ENCODE measurements around the gene SMARCE1. TPM values are rescaled to one million over a fixed set of nuclear protein-coding genes. Genes with fewer than 3 reads are reported as not detected.

The SMARCE1 gene
- total RNA-seq, 4 donors from 2014 or later = 67.2 to 113 (median 95.1) TPM

GRCh38 chr17:40687106-40687505, 39.5 kb upstream of the SMARCE1 start:
- H3K27ac ChIP-seq = no peak overlapping the region
- WGBS, 2 donors = 81 to 85% methylated on average over 5 of the region's 5 CpGs
- no peaks in the 10 kb centered on the region for H3K9me3 ChIP-seq
- no peaks in the 10 kb centered on the region for H3K36me3 ChIP-seq
- no peak for DNase-seq (ENCODE audit: low spot score in 2 of 2)
- no peaks in the 10 kb centered on the region for H3K4me1 ChIP-seq
- TF ChIP-seq, protein P1, sequence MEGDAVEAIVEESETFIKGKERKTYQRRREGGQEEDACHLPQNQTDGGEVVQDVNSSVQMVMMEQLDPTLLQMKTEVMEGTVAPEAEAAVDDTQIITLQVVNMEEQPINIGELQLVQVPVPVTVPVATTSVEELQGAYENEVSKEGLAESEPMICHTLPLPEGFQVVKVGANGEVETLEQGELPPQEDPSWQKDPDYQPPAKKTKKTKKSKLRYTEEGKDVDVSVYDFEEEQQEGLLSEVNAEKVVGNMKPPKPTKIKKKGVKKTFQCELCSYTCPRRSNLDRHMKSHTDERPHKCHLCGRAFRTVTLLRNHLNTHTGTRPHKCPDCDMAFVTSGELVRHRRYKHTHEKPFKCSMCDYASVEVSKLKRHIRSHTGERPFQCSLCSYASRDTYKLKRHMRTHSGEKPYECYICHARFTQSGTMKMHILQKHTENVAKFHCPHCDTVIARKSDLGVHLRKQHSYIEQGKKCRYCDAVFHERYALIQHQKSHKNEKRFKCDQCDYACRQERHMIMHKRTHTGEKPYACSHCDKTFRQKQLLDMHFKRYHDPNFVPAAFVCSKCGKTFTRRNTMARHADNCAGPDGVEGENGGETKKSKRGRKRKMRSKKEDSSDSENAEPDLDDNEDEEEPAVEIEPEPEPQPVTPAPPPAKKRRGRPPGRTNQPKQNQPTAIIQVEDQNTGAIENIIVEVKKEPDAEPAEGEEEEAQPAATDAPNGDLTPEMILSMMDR (IDR thresholded peaks at IDR 0.05) = no peak
- no peak for TF ChIP-seq EP300 (IDR thresholded peaks at IDR 0.05)
- TF ChIP-seq POLR2A (IDR thresholded peaks at IDR 0.05) = no peak
- no peak overlapping the region for H3K4me3 ChIP-seq
- H3K27me3 ChIP-seq = no peaks in the 10 kb centered on the region

- Histone ChIP-seq H3K9me3 (no peaks in the 10 kb centered on the region), H3K36me3 (no peaks in the 10 kb centered on the region), H3K27me3 (no peaks in the 10 kb centered on the region), H3K4me1 (no peaks in the 10 kb centered on the region), H3K4me3 (no peak overlapping the region), H3K27ac (no peak overlapping the region)
- DNase-seq (ENCODE audit: low spot score in 2 of 2) = no peak
- 71 to 77% methylated on average over 4 of the region's 4 CpGs for WGBS, 2 donors
- TF ChIP-seq EP300 (IDR thresholded peaks at IDR 0.05) = no peak
- no peak for TF ChIP-seq POLR2A (IDR thresholded peaks at IDR 0.05)
- TF ChIP-seq, protein P1 (IDR thresholded peaks at IDR 0.05) = no peak
Observed at GRCh38 chr17:40686192-40686591, 38.6 kb upstream of the SMARCE1 start.

DNA sequence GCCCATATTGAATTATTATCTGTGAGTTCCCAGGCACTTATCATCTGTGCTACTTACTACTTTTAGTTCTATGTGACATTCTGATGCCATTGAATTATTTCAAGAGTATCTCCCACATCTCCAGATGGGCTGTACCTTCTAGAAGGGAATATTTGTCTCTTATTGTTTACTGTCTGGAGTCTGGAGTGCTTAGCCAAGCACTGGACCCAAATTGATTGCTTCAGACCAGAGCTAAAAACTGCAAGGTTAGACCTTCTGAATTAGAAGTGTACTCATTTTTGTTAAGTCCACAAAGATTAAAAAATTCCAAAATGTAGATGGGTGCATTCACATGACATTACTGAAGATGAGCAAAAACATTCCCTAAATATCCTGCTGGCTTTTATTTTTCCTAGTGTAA, 33.4 kb upstream of the SMARCE1 start:
- Histone ChIP-seq H3K36me3 (no peaks in the 10 kb centered on the region), H3K27me3 (peaks cover 0 to 21% of the 10 kb centered on the region in 2 donors), H3K9me3 (no peaks in the 10 kb centered on the region), H3K4me3 (no peak overlapping the region), H3K4me1 (no peaks in the 10 kb centered on the region), H3K27ac (no peak overlapping the region)
- no peak for DNase-seq (ENCODE audit: low spot score in 2 of 2)
- TF ChIP-seq EP300 (IDR thresholded peaks at IDR 0.05) (no peak), POLR2A (IDR thresholded peaks at IDR 0.05) (no peak)
- TF ChIP-seq, protein P1 (IDR thresholded peaks at IDR 0.05) = no peak

GRCh38 chr17:40679523-40679907, 31.9 kb upstream of the SMARCE1 start:
- H3K9me3 ChIP-seq = no peaks in the 10 kb centered on the region
- no peak overlapping the region for H3K4me3 ChIP-seq
- no peaks in the 10 kb centered on the region for H3K4me1 ChIP-seq
- H3K27ac ChIP-seq = no peak overlapping the region
- TF ChIP-seq POLR2A (IDR thresholded peaks at IDR 0.05) = no peak
- TF ChIP-seq, protein P1 (IDR thresholded peaks at IDR 0.05) = no peak
- TF ChIP-seq EP300 (IDR thresholded peaks at IDR 0.05) = no peak
- H3K27me3 ChIP-seq = peaks cover 0 to 23% of the 10 kb centered on the region in 2 donors
- WGBS, 2 donors = 73 to 83% methylated on average over 2 of the region's 2 CpGs
- H3K36me3 ChIP-seq = no peaks in the 10 kb centered on the region
- DNase-seq (ENCODE audit: low spot score in 2 of 2) = no peak

- DNase-seq (ENCODE audit: low spot score in 2 of 2) = no peak
- Histone ChIP-seq H3K27ac (no peak overlapping the region), H3K9me3 (no peaks in the 10 kb centered on the region), H3K4me1 (no peaks in the 10 kb centered on the region), H3K27me3 (peaks cover 0 to 23% of the 10 kb centered on the region in 2 donors), H3K4me3 (no peak overlapping the region), H3K36me3 (no peaks in the 10 kb centered on the region)
- TF ChIP-seq, protein P1 (IDR thresholded peaks at IDR 0.05) = no peak
- TF ChIP-seq POLR2A (IDR thresholded peaks at IDR 0.05) = no peak
- 55 to 59% methylated on average over 4 of the region's 4 CpGs for WGBS, 2 donors
Observed at GRCh38 chr17:40678902-40679522, 31.4 kb upstream of the SMARCE1 start.
